HCT116 (cell line): ENCODE data around the gene LUZP2.

Experiments
- CEBPB ChIP-seq: IDR thresholded peaks from 2 replicates; pipeline ENCODE4 v1.6.1; 2012; ENCODE audit warnings: low read depth
- ELF1 ChIP-seq: IDR thresholded peaks from 2 replicates; pipeline ENCODE4 v1.6.1; 2012; ENCODE audit warnings: low read depth, borderline replicate concordance
- EZH2 ChIP-seq: fragments of 200-600 bp; sonication (generic); IDR thresholded peaks from 2 replicates; pipeline ENCODE4 v1.6.1; 2017; ENCODE audit warnings: antibody characterized with exemption, mixed run types
- EZH2phosphoT487 ChIP-seq: fragments of 200-600 bp; IDR thresholded peaks from 2 replicates; pipeline ENCODE4 v1.6.1; 2018; ENCODE audit warnings: antibody characterized with exemption, borderline replicate concordance
- FOSL1 ChIP-seq: IDR thresholded peaks from 2 replicates; pipeline ENCODE4 v1.6.1; 2012; ENCODE audit warnings: low read depth
- POLR2A ChIP-seq: IDR thresholded peaks from 2 replicates; pipeline ENCODE4 v1.7.0; 2011; ENCODE audit warnings: borderline replicate concordance; ENCODE audit not compliant: insufficient read depth, insufficient read length; ENCODE audit errors: extremely low read depth
- POLR2AphosphoS5 ChIP-seq: IDR thresholded peaks from 2 replicates; pipeline ENCODE4 v1.6.1; 2011; ENCODE audit warnings: mild to moderate bottlenecking, low read depth, low read length, moderate library complexity
- SIN3A ChIP-seq: IDR thresholded peaks from 2 replicates; pipeline ENCODE4 v1.6.1; 2012; ENCODE audit warnings: low read depth
- ZNF274 ChIP-seq: fragments of 200-500 bp; sonication (Bioruptor generic); IDR thresholded peaks from 2 replicates; pipeline ENCODE4 v1.6.1; 2014; ENCODE audit warnings: mild to moderate bottlenecking, low read depth, low read length, inconsistent platforms
- TF ChIP-seq, protein P1 (sequence below), 3 experiments: fragments of 200-600 bp in 1 of 3; sonication (generic) in 1 of 3; IDR thresholded peaks in 2 of 3; conservative IDR thresholded peaks in 1 of 3; 2 replicates each; pipeline ENCODE4 v1.5.1; 2012 to 2017; ENCODE audit warnings: low read depth in 2 of 3, low read length in 2 of 3, antibody characterized with exemption in 1 of 3, borderline replicate concordance in 1 of 3, control low read depth in 1 of 3, mild to moderate bottlenecking in 1 of 3, mixed read lengths in 1 of 3, mixed run types in 1 of 3, moderate library complexity in 1 of 3; ENCODE audit not compliant: insufficient read depth in 1 of 3
- TF ChIP-seq, protein P2 (sequence below): IDR thresholded peaks from 2 replicates; pipeline ENCODE4 v1.6.1; 2012; ENCODE audit warnings: low read depth
- TF ChIP-seq, protein P3 (sequence below): IDR thresholded peaks from 2 replicates; pipeline ENCODE4 v1.6.1; 2012
- TF ChIP-seq, protein P4 (sequence below): IDR thresholded peaks from 2 replicates; pipeline ENCODE4 v1.6.1; 2011; ENCODE audit warnings: mild to moderate bottlenecking, low read length, moderate library complexity; ENCODE audit not compliant: insufficient replicate concordance; ENCODE audit errors: extremely low read depth

- TF ChIP-seq POLR2AphosphoS5 (no peak), EZH2 (no peak), POLR2A (no peak), SIN3A (no peak), ZNF274 (no peak), CEBPB (no peak), EZH2phosphoT487 (no peak), ELF1 (no peak), FOSL1 (no peak)
- TF ChIP-seq, protein P1, sequence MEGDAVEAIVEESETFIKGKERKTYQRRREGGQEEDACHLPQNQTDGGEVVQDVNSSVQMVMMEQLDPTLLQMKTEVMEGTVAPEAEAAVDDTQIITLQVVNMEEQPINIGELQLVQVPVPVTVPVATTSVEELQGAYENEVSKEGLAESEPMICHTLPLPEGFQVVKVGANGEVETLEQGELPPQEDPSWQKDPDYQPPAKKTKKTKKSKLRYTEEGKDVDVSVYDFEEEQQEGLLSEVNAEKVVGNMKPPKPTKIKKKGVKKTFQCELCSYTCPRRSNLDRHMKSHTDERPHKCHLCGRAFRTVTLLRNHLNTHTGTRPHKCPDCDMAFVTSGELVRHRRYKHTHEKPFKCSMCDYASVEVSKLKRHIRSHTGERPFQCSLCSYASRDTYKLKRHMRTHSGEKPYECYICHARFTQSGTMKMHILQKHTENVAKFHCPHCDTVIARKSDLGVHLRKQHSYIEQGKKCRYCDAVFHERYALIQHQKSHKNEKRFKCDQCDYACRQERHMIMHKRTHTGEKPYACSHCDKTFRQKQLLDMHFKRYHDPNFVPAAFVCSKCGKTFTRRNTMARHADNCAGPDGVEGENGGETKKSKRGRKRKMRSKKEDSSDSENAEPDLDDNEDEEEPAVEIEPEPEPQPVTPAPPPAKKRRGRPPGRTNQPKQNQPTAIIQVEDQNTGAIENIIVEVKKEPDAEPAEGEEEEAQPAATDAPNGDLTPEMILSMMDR (IDR thresholded peaks at IDR 0.05 in 2 of 3, conservative IDR thresholded peaks at IDR 0.05 in 1 of 3; ENCODE audit: borderline replicate concordance in 1 of 3, insufficient read depth in 1 of 3, low read depth in 2 of 3, low read length in 2 of 3): no peak
- TF ChIP-seq, protein P2, sequence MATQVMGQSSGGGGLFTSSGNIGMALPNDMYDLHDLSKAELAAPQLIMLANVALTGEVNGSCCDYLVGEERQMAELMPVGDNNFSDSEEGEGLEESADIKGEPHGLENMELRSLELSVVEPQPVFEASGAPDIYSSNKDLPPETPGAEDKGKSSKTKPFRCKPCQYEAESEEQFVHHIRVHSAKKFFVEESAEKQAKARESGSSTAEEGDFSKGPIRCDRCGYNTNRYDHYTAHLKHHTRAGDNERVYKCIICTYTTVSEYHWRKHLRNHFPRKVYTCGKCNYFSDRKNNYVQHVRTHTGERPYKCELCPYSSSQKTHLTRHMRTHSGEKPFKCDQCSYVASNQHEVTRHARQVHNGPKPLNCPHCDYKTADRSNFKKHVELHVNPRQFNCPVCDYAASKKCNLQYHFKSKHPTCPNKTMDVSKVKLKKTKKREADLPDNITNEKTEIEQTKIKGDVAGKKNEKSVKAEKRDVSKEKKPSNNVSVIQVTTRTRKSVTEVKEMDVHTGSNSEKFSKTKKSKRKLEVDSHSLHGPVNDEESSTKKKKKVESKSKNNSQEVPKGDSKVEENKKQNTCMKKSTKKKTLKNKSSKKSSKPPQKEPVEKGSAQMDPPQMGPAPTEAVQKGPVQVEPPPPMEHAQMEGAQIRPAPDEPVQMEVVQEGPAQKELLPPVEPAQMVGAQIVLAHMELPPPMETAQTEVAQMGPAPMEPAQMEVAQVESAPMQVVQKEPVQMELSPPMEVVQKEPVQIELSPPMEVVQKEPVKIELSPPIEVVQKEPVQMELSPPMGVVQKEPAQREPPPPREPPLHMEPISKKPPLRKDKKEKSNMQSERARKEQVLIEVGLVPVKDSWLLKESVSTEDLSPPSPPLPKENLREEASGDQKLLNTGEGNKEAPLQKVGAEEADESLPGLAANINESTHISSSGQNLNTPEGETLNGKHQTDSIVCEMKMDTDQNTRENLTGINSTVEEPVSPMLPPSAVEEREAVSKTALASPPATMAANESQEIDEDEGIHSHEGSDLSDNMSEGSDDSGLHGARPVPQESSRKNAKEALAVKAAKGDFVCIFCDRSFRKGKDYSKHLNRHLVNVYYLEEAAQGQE: no peak
- TF ChIP-seq, protein P3, sequence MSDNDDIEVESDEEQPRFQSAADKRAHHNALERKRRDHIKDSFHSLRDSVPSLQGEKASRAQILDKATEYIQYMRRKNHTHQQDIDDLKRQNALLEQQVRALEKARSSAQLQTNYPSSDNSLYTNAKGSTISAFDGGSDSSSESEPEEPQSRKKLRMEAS: no peak
- TF ChIP-seq, protein P4, sequence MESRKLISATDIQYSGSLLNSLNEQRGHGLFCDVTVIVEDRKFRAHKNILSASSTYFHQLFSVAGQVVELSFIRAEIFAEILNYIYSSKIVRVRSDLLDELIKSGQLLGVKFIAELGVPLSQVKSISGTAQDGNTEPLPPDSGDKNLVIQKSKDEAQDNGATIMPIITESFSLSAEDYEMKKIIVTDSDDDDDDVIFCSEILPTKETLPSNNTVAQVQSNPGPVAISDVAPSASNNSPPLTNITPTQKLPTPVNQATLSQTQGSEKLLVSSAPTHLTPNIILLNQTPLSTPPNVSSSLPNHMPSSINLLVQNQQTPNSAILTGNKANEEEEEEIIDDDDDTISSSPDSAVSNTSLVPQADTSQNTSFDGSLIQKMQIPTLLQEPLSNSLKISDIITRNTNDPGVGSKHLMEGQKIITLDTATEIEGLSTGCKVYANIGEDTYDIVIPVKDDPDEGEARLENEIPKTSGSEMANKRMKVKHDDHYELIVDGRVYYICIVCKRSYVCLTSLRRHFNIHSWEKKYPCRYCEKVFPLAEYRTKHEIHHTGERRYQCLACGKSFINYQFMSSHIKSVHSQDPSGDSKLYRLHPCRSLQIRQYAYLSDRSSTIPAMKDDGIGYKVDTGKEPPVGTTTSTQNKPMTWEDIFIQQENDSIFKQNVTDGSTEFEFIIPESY: no peak
These were observed 7.4 kb upstream of the LUZP2 start for GRCh38 chr11:24489477-24489876.
